Peyer's patch (tissue), 4 donors: ENCODE measurements around the gene PRRX2. TPM values are rescaled to one million over a fixed set of nuclear protein-coding genes. Genes with fewer than 3 reads are reported as not detected.
A peak's percentile ranks its signal among the peaks of the same experiment; 100 is the strongest.

Source experiments
- DNase-seq, 3 donors: peaks; one replicate each; pipeline ENCODE4 v3.0.0-alpha.2; 2017 to 2019
- H3K27ac ChIP-seq, 4 donors: fragments of 200-600 bp; sonication (generic); one replicate each; pipeline ENCODE4 v1.5.1; 2016 to 2019
- H3K27me3 ChIP-seq, 2 donors: fragments of 200-600 bp; sonication (generic); one replicate each; pipeline ENCODE4 v1.5.1; 2019
- H3K36me3 ChIP-seq, 3 donors: fragments of 200-600 bp; sonication (generic); one replicate each; pipeline ENCODE4 v1.5.1; 2016 to 2019
- H3K4me1 ChIP-seq, 4 donors: fragments of 200-600 bp; sonication (generic); one replicate each; pipeline ENCODE4 v1.5.1; 2016 to 2019
- H3K4me3 ChIP-seq, 4 donors: fragments of 200-600 bp; sonication (generic); 1 replicate in 3 of 4; 2 replicates in 1 of 4; pipeline ENCODE4 v1.5.1; 2016 to 2019; ENCODE audit warnings: mild to moderate bottlenecking in 1 of 4
- H3K9me3 ChIP-seq, 4 donors: fragments of 200-600 bp; sonication (generic); one replicate each; pipeline ENCODE4 v1.5.1; 2016 to 2019; ENCODE audit warnings: mild to moderate bottlenecking in 1 of 4
- CTCF ChIP-seq, 6 experiments: fragments of 450-650 bp in 4 of 6; fragments of 200-600 bp in 2 of 6; sonication (generic) in 1 of 6; IDR thresholded peaks; one replicate each; pipeline ENCODE4 v1.5.1; 2017 to 2019; ENCODE audit warnings: antibody characterized with exemption in 6 of 6, mild to moderate bottlenecking in 3 of 6, moderate library complexity in 1 of 6
- POLR2A ChIP-seq, 2 donors: fragments of 450-650 bp; IDR thresholded peaks; one replicate each; pipeline ENCODE4 v1.5.1; 2017; ENCODE audit warnings: antibody characterized with exemption in 2 of 2, mild to moderate bottlenecking in 2 of 2, moderate library complexity in 2 of 2
- total RNA-seq, 4 donors: library from RNA; depleted of rRNA; stranded (reverse); fragments of >200 nt; gene quantifications; one replicate each; pipeline ENCODE4 v1.1.0, GENCODE V29; 2016

Gene PRRX2
- total RNA-seq, 4 donors from 2014 or later, result 5.0 TPM; not detected in 3

- no peaks in the 10 kb centered on the region for H3K36me3 ChIP-seq
- H3K27ac ChIP-seq, result no peak overlapping the region
- H3K9me3 ChIP-seq, result no peaks in the 10 kb centered on the region
- TF ChIP-seq CTCF (IDR thresholded peaks at IDR 0.05) (no peak), POLR2A (IDR thresholded peaks at IDR 0.05) (no peak)
- no peak overlapping the region for H3K4me3 ChIP-seq
- peaks cover 0 to 6% (median 0%) of the 10 kb centered on the region in 4 donors for H3K4me1 ChIP-seq
- no peaks in the 10 kb centered on the region for H3K27me3 ChIP-seq
- DNase-seq, result no peak
Observed at GRCh38 chr9:129692534-129692933, 27.1 kb downstream of the PRRX2 start.

- Histone ChIP-seq H3K4me1 (peaks cover 0 to 10% (median 0%) of the 10 kb centered on the region in 4 donors), H3K9me3 (no peaks in the 10 kb centered on the region), H3K4me3 (no peak overlapping the region), H3K27me3 (no peaks in the 10 kb centered on the region), H3K27ac (no peak overlapping the region), H3K36me3 (no peaks in the 10 kb centered on the region)
- no peak for TF ChIP-seq POLR2A (IDR thresholded peaks at IDR 0.05)
- no peak for DNase-seq
Observed at GRCh38 chr9:129693741-129694140, 28.3 kb downstream of the PRRX2 start.

- Histone ChIP-seq H3K27ac (no peak overlapping the region), H3K4me3 (no peak overlapping the region), H3K4me1 (peaks cover 0 to 10% (median 0%) of the 10 kb centered on the region in 4 donors), H3K9me3 (no peaks in the 10 kb centered on the region), H3K27me3 (no peaks in the 10 kb centered on the region), H3K36me3 (no peaks in the 10 kb centered on the region)
- TF ChIP-seq POLR2A (IDR thresholded peaks at IDR 0.05) (no peak), CTCF (IDR thresholded peaks at IDR 0.05) (no peak)
- DNase-seq, result no peak
Observed at GRCh38 chr9:129694243-129694646, 28.8 kb downstream of the PRRX2 start.

GRCh38 chr9:129695870-129696269 is 30.4 kb downstream of the PRRX2 start:
- no peaks in the 10 kb centered on the region for H3K27me3 ChIP-seq
- TF ChIP-seq POLR2A (IDR thresholded peaks at IDR 0.05), result no peak
- no peak for TF ChIP-seq CTCF (IDR thresholded peaks at IDR 0.05)
- no peak overlapping the region for H3K4me3 ChIP-seq
- no peaks in the 10 kb centered on the region for H3K36me3 ChIP-seq
- H3K9me3 ChIP-seq, result no peaks in the 10 kb centered on the region
- DNase-seq, result no peak
- H3K27ac ChIP-seq, result no peak overlapping the region
- peaks cover 0 to 10% (median 0%) of the 10 kb centered on the region in 4 donors for H3K4me1 ChIP-seq

GRCh38 chr9:129696944-129697655 is 31.7 kb downstream of the PRRX2 start:
- Histone ChIP-seq H3K9me3 (no peaks in the 10 kb centered on the region), H3K27ac (peak overlapping the region; percentile 17 to 57 (median 39)), H3K27me3 (no peaks in the 10 kb centered on the region), H3K36me3 (no peaks in the 10 kb centered on the region), H3K4me3 (peak overlapping the region in 3 of 4 donors; percentile 24 to 43 (median 41)), H3K4me1 (peaks cover 0 to 11% (median 0%) of the 10 kb centered on the region in 4 donors)
- TF ChIP-seq CTCF (IDR thresholded peaks at IDR 0.05), result no peak
- no peak for TF ChIP-seq POLR2A (IDR thresholded peaks at IDR 0.05)
- no peak for DNase-seq

GRCh38 chr9:129697656-129698253 is 32.3 kb downstream of the PRRX2 start:
- peaks cover 0 to 18% (median 0%) of the 10 kb centered on the region in 4 donors for H3K4me1 ChIP-seq
- no peak for DNase-seq
- TF ChIP-seq CTCF (IDR thresholded peaks at IDR 0.05) (no peak), POLR2A (IDR thresholded peaks at IDR 0.05) (no peak)
- no peaks in the 10 kb centered on the region for H3K27me3 ChIP-seq
- no peaks in the 10 kb centered on the region for H3K36me3 ChIP-seq
- peak overlapping the region in 3 of 4 donors; percentile 24 to 43 (median 41) for H3K4me3 ChIP-seq
- H3K9me3 ChIP-seq, result no peaks in the 10 kb centered on the region
- H3K27ac ChIP-seq, result peak overlapping the region; percentile 17 to 57 (median 39)
